DOHH2 (cell line): ENCODE measurements around the gene GXYLT2.

Experiments
- H3F3A ChIP-seq: fragments of 200-600 bp; sonication (generic), shearing (Covaris generic); 2 replicates; pipeline ENCODE4 v1.6.0; 2016; ENCODE audit warnings: antibody characterized with exemption, mild to moderate bottlenecking; ENCODE audit not compliant: control insufficient read depth, insufficient read depth
- H3K27ac ChIP-seq: fragments of 200-600 bp; sonication (generic); 2 replicates; pipeline ENCODE4 v1.5.1; 2014; ENCODE audit warnings: low read depth, mild to moderate bottlenecking, low read length, moderate library complexity
- H3K27me3 ChIP-seq: fragments of 200-600 bp; sonication (generic); 2 replicates; pipeline ENCODE4 v1.6.1; 2014; ENCODE audit warnings: mild to moderate bottlenecking, low read length, mixed read lengths; ENCODE audit not compliant: control insufficient read depth
- H3K36me3 ChIP-seq: fragments of 200-600 bp; sonication (generic); 2 replicates; pipeline ENCODE4 v1.6.1; 2014; ENCODE audit warnings: mild to moderate bottlenecking, low read length, moderate library complexity, mixed read lengths; ENCODE audit not compliant: control insufficient read depth
- H3K4me1 ChIP-seq: fragments of 200-600 bp; sonication (generic); 2 replicates; pipeline ENCODE4 v1.6.1; 2014; ENCODE audit warnings: mild to moderate bottlenecking, low read length, mixed read lengths; ENCODE audit not compliant: control insufficient read depth
- H3K4me2 ChIP-seq: fragments of 200-600 bp; sonication (generic); 2 replicates; pipeline ENCODE4 v1.6.0; 2014; ENCODE audit warnings: mild to moderate bottlenecking, low read length, moderate library complexity
- H3K4me3 ChIP-seq: fragments of 200-600 bp; sonication (generic); 2 replicates; pipeline ENCODE4 v1.5.1; 2014; ENCODE audit warnings: mild to moderate bottlenecking, low read length, mixed read lengths
- H3K79me2 ChIP-seq: fragments of 200-600 bp; sonication (generic); 2 replicates; pipeline ENCODE4 v1.6.1; 2014; ENCODE audit warnings: mild to moderate bottlenecking, low read length, mixed read lengths; ENCODE audit not compliant: control insufficient read depth
- H3K9me2 ChIP-seq: fragments of 200-600 bp; sonication (generic); replicated peaks from 2 replicates; pipeline ENCODE4 v1.6.1; 2014; ENCODE audit warnings: mild to moderate bottlenecking, low read length, mixed read lengths; ENCODE audit not compliant: control insufficient read depth
- H3K9me3 ChIP-seq: fragments of 200-600 bp; sonication (generic); 2 replicates; pipeline ENCODE4 v1.6.1; 2014; ENCODE audit warnings: antibody characterized with exemption, low read length, mixed read lengths; ENCODE audit not compliant: control insufficient read depth, insufficient read depth
- H4K20me1 ChIP-seq: fragments of 200-600 bp; sonication (generic); 2 replicates; pipeline ENCODE4 v1.6.0; 2014; ENCODE audit warnings: low read depth, mild to moderate bottlenecking, antibody characterized with exemption, low read length, moderate library complexity; ENCODE audit not compliant: control insufficient read depth, insufficient read depth
- EZH2phosphoT487 ChIP-seq: fragments of 200-600 bp; sonication (generic); IDR thresholded peaks from 2 replicates; pipeline ENCODE4 v1.6.1; 2017; ENCODE audit warnings: borderline replicate concordance, mild to moderate bottlenecking, antibody characterized with exemption, low read length, moderate library complexity, mixed read lengths
- TF ChIP-seq, protein P1 (sequence below): fragments of 200-600 bp; sonication (generic); IDR thresholded peaks from one replicate; pipeline ENCODE4 v1.5.1; 2014; ENCODE audit warnings: antibody characterized with exemption, mild to moderate bottlenecking, low read depth, low read length; ENCODE audit not compliant: poor library complexity, severe bottlenecking

GXYLT2 gene

DNA sequence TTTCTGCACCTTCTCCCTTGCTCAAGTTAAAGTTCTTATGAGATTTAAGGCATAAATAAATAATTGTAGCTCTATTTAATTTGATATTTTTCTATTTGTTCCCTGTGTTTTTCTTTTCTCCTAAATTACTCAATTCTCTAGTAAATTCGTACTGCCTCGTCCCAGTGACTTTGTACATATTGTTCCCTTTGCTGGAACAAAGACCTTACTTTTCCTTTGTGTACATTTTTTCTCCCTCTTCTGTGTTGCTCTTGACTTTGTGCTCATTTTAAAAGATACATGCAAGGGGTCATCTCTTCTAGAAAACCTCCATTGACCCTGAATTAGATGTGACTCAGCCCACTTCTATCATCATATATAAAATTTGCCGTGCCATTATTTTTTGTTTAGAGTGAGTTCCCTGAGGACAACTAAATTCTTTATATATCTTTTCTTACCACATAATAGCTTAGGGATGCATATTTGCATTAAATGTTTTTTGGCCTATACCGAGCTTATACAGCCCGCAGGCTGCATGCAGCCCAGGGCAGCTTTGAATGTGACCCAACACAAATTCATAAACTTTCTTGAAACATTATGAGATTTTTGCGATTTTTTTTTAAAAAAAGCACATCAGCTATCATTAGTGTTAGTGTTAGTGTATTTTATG is 138.4 kb downstream of the GXYLT2 start:
- H3K4me2 ChIP-seq: no peak overlapping the region
- peaks cover 39% of the 10 kb centered on the region for H3K36me3 ChIP-seq
- no peaks in the 10 kb centered on the region for H3K9me2 ChIP-seq
- no peaks in the 10 kb centered on the region for H3K27me3 ChIP-seq
- H3K4me1 ChIP-seq: no peaks in the 10 kb centered on the region
- no peak for TF ChIP-seq EZH2phosphoT487
- TF ChIP-seq, protein P1, sequence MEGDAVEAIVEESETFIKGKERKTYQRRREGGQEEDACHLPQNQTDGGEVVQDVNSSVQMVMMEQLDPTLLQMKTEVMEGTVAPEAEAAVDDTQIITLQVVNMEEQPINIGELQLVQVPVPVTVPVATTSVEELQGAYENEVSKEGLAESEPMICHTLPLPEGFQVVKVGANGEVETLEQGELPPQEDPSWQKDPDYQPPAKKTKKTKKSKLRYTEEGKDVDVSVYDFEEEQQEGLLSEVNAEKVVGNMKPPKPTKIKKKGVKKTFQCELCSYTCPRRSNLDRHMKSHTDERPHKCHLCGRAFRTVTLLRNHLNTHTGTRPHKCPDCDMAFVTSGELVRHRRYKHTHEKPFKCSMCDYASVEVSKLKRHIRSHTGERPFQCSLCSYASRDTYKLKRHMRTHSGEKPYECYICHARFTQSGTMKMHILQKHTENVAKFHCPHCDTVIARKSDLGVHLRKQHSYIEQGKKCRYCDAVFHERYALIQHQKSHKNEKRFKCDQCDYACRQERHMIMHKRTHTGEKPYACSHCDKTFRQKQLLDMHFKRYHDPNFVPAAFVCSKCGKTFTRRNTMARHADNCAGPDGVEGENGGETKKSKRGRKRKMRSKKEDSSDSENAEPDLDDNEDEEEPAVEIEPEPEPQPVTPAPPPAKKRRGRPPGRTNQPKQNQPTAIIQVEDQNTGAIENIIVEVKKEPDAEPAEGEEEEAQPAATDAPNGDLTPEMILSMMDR: no peak
- H3K79me2 ChIP-seq: peaks cover 100% of the 10 kb centered on the region
- no peaks in the 10 kb centered on the region for H3F3A ChIP-seq
- H3K27ac ChIP-seq: no peak overlapping the region
- H4K20me1 ChIP-seq: peaks cover 13% of the 10 kb centered on the region; the same call in 1 of the 2 replicates
- H3K4me3 ChIP-seq: no peak overlapping the region
- no peaks in the 10 kb centered on the region for H3K9me3 ChIP-seq
